ENCODE results near the gene C11orf65.

Gene C11orf65

GRCh38 chr11:108414958-108415357 is 52.4 kb downstream of the C11orf65 start:
- TF ChIP-seq, protein P1, sequence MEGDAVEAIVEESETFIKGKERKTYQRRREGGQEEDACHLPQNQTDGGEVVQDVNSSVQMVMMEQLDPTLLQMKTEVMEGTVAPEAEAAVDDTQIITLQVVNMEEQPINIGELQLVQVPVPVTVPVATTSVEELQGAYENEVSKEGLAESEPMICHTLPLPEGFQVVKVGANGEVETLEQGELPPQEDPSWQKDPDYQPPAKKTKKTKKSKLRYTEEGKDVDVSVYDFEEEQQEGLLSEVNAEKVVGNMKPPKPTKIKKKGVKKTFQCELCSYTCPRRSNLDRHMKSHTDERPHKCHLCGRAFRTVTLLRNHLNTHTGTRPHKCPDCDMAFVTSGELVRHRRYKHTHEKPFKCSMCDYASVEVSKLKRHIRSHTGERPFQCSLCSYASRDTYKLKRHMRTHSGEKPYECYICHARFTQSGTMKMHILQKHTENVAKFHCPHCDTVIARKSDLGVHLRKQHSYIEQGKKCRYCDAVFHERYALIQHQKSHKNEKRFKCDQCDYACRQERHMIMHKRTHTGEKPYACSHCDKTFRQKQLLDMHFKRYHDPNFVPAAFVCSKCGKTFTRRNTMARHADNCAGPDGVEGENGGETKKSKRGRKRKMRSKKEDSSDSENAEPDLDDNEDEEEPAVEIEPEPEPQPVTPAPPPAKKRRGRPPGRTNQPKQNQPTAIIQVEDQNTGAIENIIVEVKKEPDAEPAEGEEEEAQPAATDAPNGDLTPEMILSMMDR (IDR thresholded peaks at IDR 0.05; ENCODE audit: low read length), result no peak
- TF ChIP-seq EZH2 (optimal IDR thresholded peaks at IDR 0.05; ENCODE audit: low read depth, low read length), result no peak
- no peak for TF ChIP-seq EZH2phosphoT487 (IDR thresholded peaks at IDR 0.05; ENCODE audit: low read length)
- no peak for DNase-seq
- no peaks in the 10 kb centered on the region for H3K9me3 ChIP-seq (replicated peaks; ENCODE audit: insufficient read depth, low read length)
- no peak overlapping the region for H3K9ac ChIP-seq (ENCODE audit: low read length)
- no peak overlapping the region for H3K4me2 ChIP-seq (ENCODE audit: low read depth, low read length)
- H3K27me3 ChIP-seq (replicated peaks; ENCODE audit: insufficient read depth, low read length), result no peaks in the 10 kb centered on the region
- no peak overlapping the region for H3K4me3 ChIP-seq (ENCODE audit: low read length)
- H3K9me2 ChIP-seq (replicated peaks; ENCODE audit: insufficient read depth, low read length), result no peaks in the 10 kb centered on the region
- no peaks in the 10 kb centered on the region for H3K79me2 ChIP-seq (ENCODE audit: low read length)
- H3K4me1 ChIP-seq (ENCODE audit: low read length), result no peaks in the 10 kb centered on the region
- no peaks in the 10 kb centered on the region for H4K20me1 ChIP-seq (ENCODE audit: insufficient read depth, low read length)
- H2AFZ ChIP-seq (ENCODE audit: low read length), result no peak overlapping the region
- no peaks in the 10 kb centered on the region for H3F3A ChIP-seq (ENCODE audit: insufficient read depth, low read length)
- no peak overlapping the region for H3K27ac ChIP-seq (ENCODE audit: low read length)
- H3K36me3 ChIP-seq (replicated peaks; ENCODE audit: insufficient read depth, low read length), result no peaks in the 10 kb centered on the region

DNA sequence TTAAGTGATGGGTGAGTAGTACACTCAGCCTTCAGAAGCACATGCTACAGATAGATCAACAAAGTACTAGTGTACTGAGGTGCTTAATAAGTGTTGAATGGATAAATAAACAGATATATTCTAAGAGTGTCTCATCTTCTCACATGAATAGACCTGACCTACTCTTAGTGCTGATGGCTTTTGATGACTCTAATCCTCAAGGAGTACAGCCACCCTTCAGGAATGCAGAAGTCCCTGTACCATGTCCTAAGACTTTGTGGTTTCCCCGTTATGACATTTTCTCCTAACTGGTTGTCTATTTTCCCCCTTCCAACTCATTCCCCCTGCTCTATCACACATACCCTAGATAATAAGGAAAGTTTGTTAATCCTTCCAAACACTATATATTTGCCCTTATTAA is 61.6 kb downstream of the C11orf65 start:
- TF ChIP-seq EZH2phosphoT487 (IDR thresholded peaks at IDR 0.05; ENCODE audit: low read length) (no peak), EZH2 (optimal IDR thresholded peaks at IDR 0.05; ENCODE audit: low read depth, low read length) (no peak)
- TF ChIP-seq, protein P1 (IDR thresholded peaks at IDR 0.05; ENCODE audit: low read length), result no peak
- H3K27ac ChIP-seq (ENCODE audit: low read length), result no peak overlapping the region
- H3K79me2 ChIP-seq (ENCODE audit: low read length), result no peaks in the 10 kb centered on the region

GRCh38 chr11:108403052-108403451 is 64.3 kb downstream of the C11orf65 start:
- H3K4me3 ChIP-seq (ENCODE audit: low read length), result no peak overlapping the region
- H3K9ac ChIP-seq (ENCODE audit: low read length), result no peak overlapping the region
- no peak overlapping the region for H3K4me2 ChIP-seq (ENCODE audit: low read depth, low read length)
- no peaks in the 10 kb centered on the region for H3K27me3 ChIP-seq (replicated peaks; ENCODE audit: insufficient read depth, low read length)
- no peak for TF ChIP-seq EZH2 (optimal IDR thresholded peaks at IDR 0.05; ENCODE audit: low read depth, low read length)
- TF ChIP-seq, protein P1 (IDR thresholded peaks at IDR 0.05; ENCODE audit: low read length), result no peak
- no peak for TF ChIP-seq EZH2phosphoT487 (IDR thresholded peaks at IDR 0.05; ENCODE audit: low read length)
- no peak overlapping the region for H3K27ac ChIP-seq (ENCODE audit: low read length)
- H3F3A ChIP-seq (ENCODE audit: insufficient read depth, low read length), result no peaks in the 10 kb centered on the region
- H2AFZ ChIP-seq (ENCODE audit: low read length), result no peak overlapping the region
- no peaks in the 10 kb centered on the region for H3K79me2 ChIP-seq (ENCODE audit: low read length)
- no peaks in the 10 kb centered on the region for H3K36me3 ChIP-seq (replicated peaks; ENCODE audit: insufficient read depth, low read length)
- no peaks in the 10 kb centered on the region for H3K9me2 ChIP-seq (replicated peaks; ENCODE audit: insufficient read depth, low read length)
- H3K9me3 ChIP-seq (replicated peaks; ENCODE audit: insufficient read depth, low read length), result no peaks in the 10 kb centered on the region
- no peak for DNase-seq
- no peaks in the 10 kb centered on the region for H4K20me1 ChIP-seq (ENCODE audit: insufficient read depth, low read length)
- no peaks in the 10 kb centered on the region for H3K4me1 ChIP-seq (ENCODE audit: low read length)

More for the DNA sequence above, 61.6 kb downstream of the C11orf65 start:
- Histone ChIP-seq H4K20me1 (ENCODE audit: insufficient read depth, low read length) (no peaks in the 10 kb centered on the region), H3K27me3 (replicated peaks; ENCODE audit: insufficient read depth, low read length) (no peaks in the 10 kb centered on the region), H3K9me2 (replicated peaks; ENCODE audit: insufficient read depth, low read length) (no peaks in the 10 kb centered on the region), H3F3A (ENCODE audit: insufficient read depth, low read length) (no peaks in the 10 kb centered on the region), H3K4me1 (ENCODE audit: low read length) (no peaks in the 10 kb centered on the region), H3K36me3 (replicated peaks; ENCODE audit: insufficient read depth, low read length) (no peaks in the 10 kb centered on the region), H3K9me3 (replicated peaks; ENCODE audit: insufficient read depth, low read length) (no peaks in the 10 kb centered on the region), H3K4me2 (ENCODE audit: low read depth, low read length) (no peak overlapping the region), H3K4me3 (ENCODE audit: low read length) (no peak overlapping the region), H3K9ac (ENCODE audit: low read length) (no peak overlapping the region), H2AFZ (ENCODE audit: low read length) (no peak overlapping the region)
- DNase-seq, result no peak
